Measurements from ENCODE around the gene PHLPP1. TPM values are rescaled to one million over a fixed set of nuclear protein-coding genes. Genes with fewer than 3 reads are reported as not detected.

PHLPP1 gene
- total and polyA plus RNA-seq, 2 of the 13 experiments (the other 11 are each of a cell fraction or from before 2014, with no cell fraction given): 9.8 to 18.5 TPM

- no peak; the same call in 1 of the 2 replicates for TF ChIP-seq DZIP1 (CRISPR knock-in tag; IDR thresholded peaks at IDR 0.05)
- TF ChIP-seq ZNF577 (CRISPR knock-in tag; IDR thresholded peaks at IDR 0.05; ENCODE audit: borderline replicate concordance, low read depth): no peak
- TF ChIP-seq ZNF543 (CRISPR knock-in tag; IDR thresholded peaks at IDR 0.05): 0 out of 2 replicates have a peak, but pooled peaks have one; percentile 4
- no peak for TF ChIP-seq ZC3H13 (CRISPR knock-in tag; IDR thresholded peaks at IDR 0.05)
- TF ChIP-seq ZNF878 (CRISPR knock-in tag; IDR thresholded peaks at IDR 0.05): peak; percentile 31; the same call in 1 of the 2 replicates
- TF ChIP-seq ZFP37 (CRISPR knock-in tag; IDR thresholded peaks at IDR 0.05; ENCODE audit: borderline replicate concordance): no peak
- 0 out of 2 replicates have a peak, but pooled peaks have one; percentile 35 for TF ChIP-seq BRF2 (CRISPR knock-in tag; IDR thresholded peaks at IDR 0.05)
- TF ChIP-seq, protein P1, sequence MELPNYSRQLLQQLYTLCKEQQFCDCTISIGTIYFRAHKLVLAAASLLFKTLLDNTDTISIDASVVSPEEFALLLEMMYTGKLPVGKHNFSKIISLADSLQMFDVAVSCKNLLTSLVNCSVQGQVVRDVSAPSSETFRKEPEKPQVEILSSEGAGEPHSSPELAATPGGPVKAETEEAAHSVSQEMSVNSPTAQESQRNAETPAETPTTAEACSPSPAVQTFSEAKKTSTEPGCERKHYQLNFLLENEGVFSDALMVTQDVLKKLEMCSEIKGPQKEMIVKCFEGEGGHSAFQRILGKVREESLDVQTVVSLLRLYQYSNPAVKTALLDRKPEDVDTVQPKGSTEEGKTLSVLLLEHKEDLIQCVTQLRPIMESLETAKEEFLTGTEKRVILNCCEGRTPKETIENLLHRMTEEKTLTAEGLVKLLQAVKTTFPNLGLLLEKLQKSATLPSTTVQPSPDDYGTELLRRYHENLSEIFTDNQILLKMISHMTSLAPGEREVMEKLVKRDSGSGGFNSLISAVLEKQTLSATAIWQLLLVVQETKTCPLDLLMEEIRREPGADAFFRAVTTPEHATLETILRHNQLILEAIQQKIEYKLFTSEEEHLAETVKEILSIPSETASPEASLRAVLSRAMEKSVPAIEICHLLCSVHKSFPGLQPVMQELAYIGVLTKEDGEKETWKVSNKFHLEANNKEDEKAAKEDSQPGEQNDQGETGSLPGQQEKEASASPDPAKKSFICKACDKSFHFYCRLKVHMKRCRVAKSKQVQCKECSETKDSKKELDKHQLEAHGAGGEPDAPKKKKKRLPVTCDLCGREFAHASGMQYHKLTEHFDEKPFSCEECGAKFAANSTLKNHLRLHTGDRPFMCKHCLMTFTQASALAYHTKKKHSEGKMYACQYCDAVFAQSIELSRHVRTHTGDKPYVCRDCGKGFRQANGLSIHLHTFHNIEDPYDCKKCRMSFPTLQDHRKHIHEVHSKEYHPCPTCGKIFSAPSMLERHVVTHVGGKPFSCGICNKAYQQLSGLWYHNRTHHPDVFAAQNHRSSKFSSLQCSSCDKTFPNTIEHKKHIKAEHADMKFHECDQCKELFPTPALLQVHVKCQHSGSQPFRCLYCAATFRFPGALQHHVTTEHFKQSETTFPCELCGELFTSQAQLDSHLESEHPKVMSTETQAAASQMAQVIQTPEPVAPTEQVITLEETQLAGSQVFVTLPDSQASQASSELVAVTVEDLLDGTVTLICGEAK (IDR thresholded peaks at IDR 0.05): no peak
- TF ChIP-seq, protein P1 (CRISPR knock-in tag; IDR thresholded peaks at IDR 0.05): no peak
- no peak for TF ChIP-seq HHEX (CRISPR knock-in tag; IDR thresholded peaks at IDR 0.05)
- no peak for TF ChIP-seq PHF5A (CRISPR knock-in tag; IDR thresholded peaks at IDR 0.05; ENCODE audit: low read depth, unreplicated experiment)
- TF ChIP-seq TERF1 (CRISPR knock-in tag; IDR thresholded peaks at IDR 0.05): no peak
- TF ChIP-seq ZBTB1 (CRISPR knock-in tag; IDR thresholded peaks at IDR 0.05; ENCODE audit: borderline replicate concordance): no peak
Measured at GRCh38 chr18:62714671-62715435, 488 bp upstream of the PHLPP1 start (continued).
